K562 (cell line): ENCODE measurements around the gene KLC3. TPM values are rescaled to one million over a fixed set of nuclear protein-coding genes. Genes with fewer than 3 reads are reported as not detected.

Experiments
- ASH1L ChIP-seq: fragments of 450-650 bp; IDR thresholded peaks from 2 replicates; pipeline ENCODE4 v1.6.1; 2018; ENCODE audit warnings: borderline replicate concordance, mild to moderate bottlenecking, low read depth; ENCODE audit not compliant: partially characterized antibody
- CBFA2T2 ChIP-seq: fragments of 450-650 bp; conservative IDR thresholded peaks from 2 replicates; pipeline ENCODE4 v1.6.1; 2017; ENCODE audit warnings: mild to moderate bottlenecking
- CTCFL ChIP-seq: IDR thresholded peaks from 2 replicates; pipeline ENCODE4 v1.6.1; 2011; ENCODE audit warnings: borderline replicate concordance, low read depth, mild to moderate bottlenecking, moderate library complexity, low read length; ENCODE audit not compliant: insufficient read depth, poor library complexity, severe bottlenecking
- DNMT1 ChIP-seq: fragments of 450-650 bp; IDR thresholded peaks from 2 replicates; pipeline ENCODE4 v1.6.1; 2016; ENCODE audit warnings: antibody characterized with exemption, mild to moderate bottlenecking
- GATAD2B ChIP-seq: fragments of 450-650 bp; IDR thresholded peaks from 2 replicates; pipeline ENCODE4 v1.6.1; 2017; ENCODE audit warnings: mild to moderate bottlenecking, borderline replicate concordance
- KLF6 ChIP-seq: fragments of 250-450 bp; sonication (Bioruptor Pico); IDR thresholded peaks from 2 replicates; pipeline ENCODE4 v1.4.0; 2020; ENCODE audit warnings: mild to moderate bottlenecking, moderate library complexity, borderline replicate concordance
- LARP7 ChIP-seq: fragments of 450-650 bp; IDR thresholded peaks from 2 replicates; pipeline ENCODE4 v1.6.1; 2016
- MECOM ChIP-seq: fragments of 250-450 bp; sonication (Bioruptor Pico); IDR thresholded peaks from 2 replicates; pipeline ENCODE4 v1.8.0; 2022; ENCODE audit warnings: inconsistent platforms
- MLLT1 ChIP-seq, 2 experiments: fragments of 450-650 bp; IDR thresholded peaks; 2 replicates each; pipeline ENCODE4 v1.6.1; 2016
- NUFIP1 ChIP-seq: fragments of 450-650 bp; IDR thresholded peaks from 2 replicates; pipeline ENCODE4 v1.6.1; 2018; ENCODE audit not compliant: partially characterized antibody
- PHF8 ChIP-seq: fragments of 200-600 bp; sonication (generic); IDR thresholded peaks from 2 replicates; pipeline ENCODE4 v1.6.1; 2012; ENCODE audit warnings: mixed run types, mild to moderate bottlenecking, inconsistent platforms, low read length, moderate library complexity, borderline replicate concordance
- RBFOX2 ChIP-seq: fragments of 200-400 bp; formaldehyde crosslinking; IDR thresholded peaks from 2 replicates; pipeline ENCODE4 v1.6.1; 2017; ENCODE audit warnings: low read depth, mild to moderate bottlenecking, low read length, moderate library complexity
- SMARCA5 ChIP-seq: fragments of 450-650 bp; IDR thresholded peaks from 2 replicates; pipeline ENCODE4 v1.6.1; 2016
- SMARCB1 ChIP-seq: IDR thresholded peaks from 2 replicates; pipeline ENCODE4 v1.6.1; 2011; ENCODE audit warnings: improper control_type of control experiment, low read depth; ENCODE audit not compliant: insufficient read length
- SNRNP70 ChIP-seq: fragments of 200-400 bp; formaldehyde crosslinking; optimal IDR thresholded peaks from 2 replicates; pipeline ENCODE3; 2017; ENCODE audit warnings: low read depth, low read length
- SRSF9 ChIP-seq: fragments of 200-400 bp; formaldehyde crosslinking; IDR thresholded peaks from 2 replicates; pipeline ENCODE4 v1.6.1; 2017; ENCODE audit warnings: low read depth, low read length, borderline replicate concordance
- TOE1 ChIP-seq, 2 experiments: fragments of 450-650 bp in 1 of 2; sonication (generic) in 1 of 2; formaldehyde crosslinking in 1 of 2; IDR thresholded peaks; 2 replicates each; pipeline versions ENCODE4 v1.7.1 to v1.8.0; 2016 to 2022; ENCODE audit warnings: borderline replicate concordance in 2 of 2, mild to moderate bottlenecking in 2 of 2, antibody characterized with exemption in 1 of 2, inconsistent platforms in 1 of 2, low read depth in 1 of 2, missing genetic modification reagents in 1 of 2, moderate library complexity in 1 of 2
- ZNF134 ChIP-seq: fragments of 250-450 bp; sonication (Bioruptor Pico); conservative IDR thresholded peaks from 2 replicates; pipeline ENCODE4 v1.4.0; 2020
- ZNF175 ChIP-seq: fragments of 200-800 bp; sonication (Bioruptor generic); IDR thresholded peaks from 2 replicates; pipeline ENCODE4 v1.6.1; 2016; ENCODE audit warnings: low read depth, mild to moderate bottlenecking, missing genetic modification characterization, missing compliant biosample characterization
- ZNF253 ChIP-seq: fragments of 250-450 bp; sonication (Bioruptor Pico); conservative IDR thresholded peaks from 2 replicates; pipeline ENCODE4 v1.6.1; 2021; ENCODE audit warnings: mild to moderate bottlenecking
- ZNF77 ChIP-seq: fragments of 250-450 bp; sonication (Bioruptor Pico); IDR thresholded peaks from 2 replicates; pipeline ENCODE4 v1.5.0; 2020
- polyA plus RNA-seq, 8 experiments: library from polyadenylated mRNA; depleted of rRNA in 4 of 8; stranded (reverse) in 5 of 8; unstranded in 3 of 8; fragments of >200 nt; fragmentation: Nextera tagmentation in 2 of 8; fragmentation: Illumina TruSeq in 1 of 8; extraction: Ambion mirVana in 2 of 8; extraction: Trizol in 1 of 8; gene quantifications; 2 replicates each; pipeline versions ENCODE4 v1.2.1 to v1.2.3, GENCODE V29; 2011 to 2014; ENCODE audit warnings: inconsistent platforms in 1 of 8, missing spikeins in 1 of 8
- total RNA-seq, 7 experiments: library from RNA; depleted of rRNA in 6 of 7; stranded (reverse); fragments of >200 nt in 6 of 7; fragmentation: Illumina TruSeq in 2 of 7; extraction: Trizol in 2 of 7; gene quantifications; 2 replicates each; pipeline versions ENCODE4 v1.2.1 to v1.2.3, GENCODE V29; 2011 to 2021; ENCODE audit warnings: low replicate concordance in 1 of 7
- TF ChIP-seq, protein P1 (sequence below): fragments of 450-650 bp; IDR thresholded peaks from 2 replicates; pipeline ENCODE4 v1.6.1; 2017; ENCODE audit warnings: antibody characterized with exemption, mild to moderate bottlenecking

KLC3 gene
- total and polyA plus RNA-seq, 9 of the 15 experiments (the other 6 are each of a cell fraction or from before 2014, with no cell fraction given): 0.03 to 1.2 (median 0.59) TPM; not detected in 3

DNA sequence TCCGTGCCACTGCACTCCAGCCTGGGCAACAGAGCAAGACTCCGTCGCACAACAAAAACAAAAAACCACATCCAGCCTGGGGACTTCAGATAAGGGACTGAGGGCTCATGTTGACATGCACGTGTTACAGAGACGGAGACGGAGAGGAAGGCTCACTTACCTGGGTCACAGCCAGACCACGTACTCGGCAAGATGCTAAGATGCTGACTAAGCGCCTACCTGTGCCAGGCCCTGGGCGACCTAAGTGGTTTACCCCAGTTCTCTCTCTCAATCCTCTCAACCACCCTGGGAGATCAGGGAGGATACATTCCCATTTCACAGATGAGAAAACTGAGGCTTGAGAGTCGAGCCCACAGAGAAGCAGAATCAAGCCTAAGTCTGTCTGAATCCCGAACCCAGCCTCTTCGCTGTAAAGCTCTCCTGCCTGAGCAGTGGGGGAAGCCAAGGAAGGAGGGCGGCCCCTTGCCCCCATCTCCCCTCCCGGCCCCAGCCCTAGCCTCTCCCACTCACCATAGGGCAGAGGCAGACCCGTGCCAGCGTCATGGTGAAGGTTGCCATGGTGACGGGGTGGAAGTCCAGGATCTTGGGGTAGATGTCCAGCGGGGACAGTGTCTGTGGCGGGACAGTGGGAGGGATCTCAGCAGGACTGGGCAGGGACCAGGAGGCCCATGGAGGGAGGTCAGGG lies 16.4 kb downstream of the KLC3 start (continued):
- TF ChIP-seq SNRNP70: no peak
- no peak for TF ChIP-seq LARP7
- no peak for TF ChIP-seq ZNF134 (CRISPR knock-in tag)
- no peak for TF ChIP-seq MECOM
- peak; percentile 48; the same call in 1 of the 2 replicates for TF ChIP-seq SMARCA5
- no peak for TF ChIP-seq ZNF253 (CRISPR knock-in tag)
- no peak for TF ChIP-seq SRSF9
- TF ChIP-seq, protein P1, sequence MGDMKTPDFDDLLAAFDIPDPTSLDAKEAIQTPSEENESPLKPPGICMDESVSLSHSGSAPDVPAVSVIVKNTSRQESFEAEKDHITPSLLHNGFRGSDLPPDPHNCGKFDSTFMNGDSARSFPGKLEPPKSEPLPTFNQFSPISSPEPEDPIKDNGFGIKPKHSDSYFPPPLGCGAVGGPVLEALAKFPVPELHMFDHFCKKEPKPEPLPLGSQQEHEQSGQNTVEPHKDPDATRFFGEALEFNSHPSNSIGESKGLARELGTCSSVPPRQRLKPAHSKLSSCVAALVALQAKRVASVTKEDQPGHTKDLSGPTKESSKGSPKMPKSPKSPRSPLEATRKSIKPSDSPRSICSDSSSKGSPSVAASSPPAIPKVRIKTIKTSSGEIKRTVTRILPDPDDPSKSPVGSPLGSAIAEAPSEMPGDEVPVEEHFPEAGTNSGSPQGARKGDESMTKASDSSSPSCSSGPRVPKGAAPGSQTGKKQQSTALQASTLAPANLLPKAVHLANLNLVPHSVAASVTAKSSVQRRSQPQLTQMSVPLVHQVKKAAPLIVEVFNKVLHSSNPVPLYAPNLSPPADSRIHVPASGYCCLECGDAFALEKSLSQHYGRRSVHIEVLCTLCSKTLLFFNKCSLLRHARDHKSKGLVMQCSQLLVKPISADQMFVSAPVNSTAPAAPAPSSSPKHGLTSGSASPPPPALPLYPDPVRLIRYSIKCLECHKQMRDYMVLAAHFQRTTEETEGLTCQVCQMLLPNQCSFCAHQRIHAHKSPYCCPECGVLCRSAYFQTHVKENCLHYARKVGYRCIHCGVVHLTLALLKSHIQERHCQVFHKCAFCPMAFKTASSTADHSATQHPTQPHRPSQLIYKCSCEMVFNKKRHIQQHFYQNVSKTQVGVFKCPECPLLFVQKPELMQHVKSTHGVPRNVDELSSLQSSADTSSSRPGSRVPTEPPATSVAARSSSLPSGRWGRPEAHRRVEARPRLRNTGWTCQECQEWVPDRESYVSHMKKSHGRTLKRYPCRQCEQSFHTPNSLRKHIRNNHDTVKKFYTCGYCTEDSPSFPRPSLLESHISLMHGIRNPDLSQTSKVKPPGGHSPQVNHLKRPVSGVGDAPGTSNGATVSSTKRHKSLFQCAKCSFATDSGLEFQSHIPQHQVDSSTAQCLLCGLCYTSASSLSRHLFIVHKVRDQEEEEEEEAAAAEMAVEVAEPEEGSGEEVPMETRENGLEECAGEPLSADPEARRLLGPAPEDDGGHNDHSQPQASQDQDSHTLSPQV: no peak
- TF ChIP-seq CTCFL: no peak
- no peak for TF ChIP-seq NUFIP1
- no peak for TF ChIP-seq RBFOX2
- no peak for TF ChIP-seq DNMT1
- TF ChIP-seq GATAD2B: no peak
- TF ChIP-seq MLLT1 (IDR thresholded peaks at IDR 0.05): no peak
- TF ChIP-seq KLF6 (CRISPR knock-in tag): no peak
- TF ChIP-seq TOE1 (IDR thresholded peaks at IDR 0.05; ENCODE audit: borderline replicate concordance): no peak
- no peak for TF ChIP-seq TOE1 (CRISPR knock-in tag; IDR thresholded peaks at IDR 0.05; ENCODE audit: borderline replicate concordance, low read depth)
- TF ChIP-seq PHF8: no peak
- TF ChIP-seq ASH1L: no peak
- TF ChIP-seq SMARCB1: no peak
- no peak for TF ChIP-seq ZNF77 (CRISPR knock-in tag)
- peak; percentile 33; the same call in 1 of the 2 replicates for TF ChIP-seq CBFA2T2
- no peak for TF ChIP-seq ZNF175 (CRISPR knock-in tag)
